ENCODE results near the gene HAUS5.
"Not testable (repeated sequence)": the region's sequence is repeated elsewhere in the genome, so short reads cannot be mapped to it uniquely, and the experiment has no call there.

The HAUS5 gene

GRCh38 chr19:35612559-35613321 lies at the start of gene HAUS5:
Gene HAUS5 (plus strand): TSS chr19:35612735. CDS start chr19:35612795, 60 bp downstream.
- DNase-seq: peak; percentile 89

GRCh38 chr19:35562776-35563175 lies 49.8 kb upstream of the HAUS5 start:
- DNase-seq: no peak

GRCh38 chr19:35563207-35563829 lies 49.2 kb upstream of the HAUS5 start, which contains the start of gene ATP4A:
Gene ATP4A (minus strand): TSS chr19:35563658. CDS start chr19:35563629, 29 bp downstream.
- DNase-seq: no peak

GRCh38 chr19:35565016-35565856 lies 47.3 kb upstream of the HAUS5 start:
- DNase-seq: no peak

- no peak for DNase-seq
Measured at GRCh38 chr19:35566738-35567137, 45.8 kb upstream of the HAUS5 start.

- no peak for DNase-seq
Measured at GRCh38 chr19:35569281-35569781, 43.2 kb upstream of the HAUS5 start.

- DNase-seq: no peak
Measured at GRCh38 chr19:35571406-35571965, 41.0 kb upstream of the HAUS5 start.

- no peak for DNase-seq
Measured at GRCh38 chr19:35577918-35578317, 34.6 kb upstream of the HAUS5 start.

- no peak for DNase-seq
Measured at GRCh38 chr19:35578707-35579106, 33.8 kb upstream of the HAUS5 start.

GRCh38 chr19:35582760-35583159 lies 29.8 kb upstream of the HAUS5 start:
- no peak for DNase-seq

GRCh38 chr19:35585848-35586247 lies 26.7 kb upstream of the HAUS5 start, which contains the start of gene PMIS2:
Gene PMIS2 (plus strand): TSS chr19:35586173. CDS start chr19:35586260, 87 bp downstream.
- DNase-seq: no peak

- no peak for DNase-seq
Measured at GRCh38 chr19:35587321-35587720, 25.2 kb upstream of the HAUS5 start.

GRCh38 chr19:35590875-35591274 lies 21.7 kb upstream of the HAUS5 start:
- DNase-seq: no peak

- DNase-seq: peak; percentile 29
Measured at GRCh38 chr19:35592226-35592625, 20.3 kb upstream of the HAUS5 start.

GRCh38 chr19:35595026-35595425 lies 17.5 kb upstream of the HAUS5 start:
- not testable (repeated sequence) for DNase-seq

- no peak for DNase-seq
Measured at GRCh38 chr19:35595928-35596327, 16.6 kb upstream of the HAUS5 start.

- DNase-seq: peak; percentile 8
Measured at GRCh38 chr19:35596366-35596999, 16.1 kb upstream of the HAUS5 start.

- no peak for DNase-seq
Measured at GRCh38 chr19:35601971-35602370, 10.6 kb upstream of the HAUS5 start.

- not testable (repeated sequence) for DNase-seq
Measured at GRCh38 chr19:35604436-35604835, 8.1 kb upstream of the HAUS5 start.

- DNase-seq: not testable (repeated sequence)
Measured at GRCh38 chr19:35607170-35607569, 5.4 kb upstream of the HAUS5 start.

GRCh38 chr19:35607661-35608060 lies 4.9 kb upstream of the HAUS5 start:
- no peak for DNase-seq

GRCh38 chr19:35608251-35608650 lies 4.3 kb upstream of the HAUS5 start:
- no peak for DNase-seq

Data from EL (cell line).